HG03342 (cell line): ENCODE data around the gene DGKB.

Source experiments
- ATAC-seq: cut with Tn5 transposase; IDR thresholded peaks from one replicate; pipeline ENCODE4 v1.9.1; 2021; ENCODE audit warnings: mild to moderate bottlenecking, moderate library complexity; ENCODE audit not compliant: unreplicated experiment

DGKB gene

GRCh38 chr7:14761510-14762296 is 140.8 kb downstream of the DGKB start:
- no peak for ATAC-seq

DNA sequence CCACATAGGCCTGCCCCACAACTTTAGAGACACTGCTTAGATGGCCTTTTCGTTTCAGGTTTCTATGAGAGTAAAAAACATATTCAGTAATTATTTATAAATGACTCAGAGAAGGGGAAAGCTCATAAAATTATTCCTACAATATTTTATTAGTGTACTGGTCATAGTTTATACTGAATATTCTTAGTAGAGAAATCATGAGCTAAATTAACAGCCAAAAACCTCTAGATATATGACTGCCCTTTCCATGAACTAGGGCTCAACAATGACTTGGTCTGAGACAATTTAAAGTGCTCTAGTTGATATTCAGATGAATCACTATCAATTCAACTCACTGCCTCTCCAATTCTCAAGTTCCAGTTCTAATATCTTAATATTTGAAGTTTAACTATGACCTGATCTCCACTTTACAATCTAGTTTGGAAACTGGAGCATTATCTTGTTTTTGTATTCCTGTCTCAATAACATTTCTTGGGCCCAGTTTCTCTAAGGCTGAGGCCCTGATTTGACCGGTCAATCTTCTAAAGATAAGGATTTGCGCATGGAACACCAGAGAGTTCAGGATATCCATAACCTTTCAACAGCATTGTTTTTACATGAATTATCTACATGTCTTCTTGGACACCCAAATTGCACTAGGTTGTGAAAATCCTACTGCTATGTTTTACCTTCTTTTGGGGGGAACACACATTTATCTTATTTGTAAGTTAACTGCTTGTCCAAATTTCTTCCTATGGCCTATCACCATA is 141.6 kb downstream of the DGKB start:
- ATAC-seq, result no peak

DNA sequence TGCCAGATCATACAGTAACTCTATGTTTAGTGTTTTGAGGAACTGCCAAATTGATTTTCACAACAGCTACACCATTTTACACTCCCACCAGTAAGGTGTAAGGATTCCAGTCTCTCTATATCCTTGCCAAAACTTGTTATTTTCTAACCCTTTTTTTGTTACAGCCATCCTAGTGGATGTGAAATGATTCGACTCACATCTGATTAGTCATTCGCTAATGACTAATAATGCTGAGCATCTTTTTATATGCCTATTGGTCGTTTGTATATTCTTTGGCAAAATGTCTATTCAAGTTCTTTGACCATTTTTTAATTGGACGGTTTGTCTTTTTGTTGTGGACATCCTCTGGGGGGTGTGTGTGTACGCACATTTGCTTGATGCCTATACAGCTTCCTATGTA is 142.8 kb downstream of the DGKB start:
- ATAC-seq, result no peak

GRCh38 chr7:14754631-14755030 is 147.9 kb downstream of the DGKB start:
- no peak for ATAC-seq

- ATAC-seq, result no peak
These were observed 150.2 kb downstream of the DGKB start for GRCh38 chr7:14752301-14752700.

- no peak for ATAC-seq
These were observed 151.1 kb downstream of the DGKB start for GRCh38 chr7:14751461-14751860.

DNA sequence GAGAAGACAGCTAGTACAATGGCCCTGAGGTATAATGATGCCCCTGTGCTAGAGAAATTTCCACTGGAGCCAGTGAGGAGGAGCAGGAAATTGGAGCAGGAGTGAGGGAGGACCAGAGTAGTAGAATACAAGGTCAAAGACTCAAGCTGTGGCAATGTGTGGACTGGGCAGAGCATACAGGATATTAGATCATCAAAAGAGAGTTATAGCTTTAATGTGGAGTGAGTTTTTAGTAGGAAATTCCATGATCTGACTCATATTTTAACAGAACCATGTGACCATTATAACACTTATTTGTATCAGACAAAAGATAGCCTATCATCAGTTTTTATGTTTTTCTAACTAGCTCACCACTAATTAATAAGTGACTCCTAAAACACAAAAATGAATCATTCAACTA is 154.1 kb downstream of the DGKB start:
- no peak for ATAC-seq

GRCh38 chr7:14747701-14748100 is 154.8 kb downstream of the DGKB start:
- ATAC-seq, result no peak

DNA sequence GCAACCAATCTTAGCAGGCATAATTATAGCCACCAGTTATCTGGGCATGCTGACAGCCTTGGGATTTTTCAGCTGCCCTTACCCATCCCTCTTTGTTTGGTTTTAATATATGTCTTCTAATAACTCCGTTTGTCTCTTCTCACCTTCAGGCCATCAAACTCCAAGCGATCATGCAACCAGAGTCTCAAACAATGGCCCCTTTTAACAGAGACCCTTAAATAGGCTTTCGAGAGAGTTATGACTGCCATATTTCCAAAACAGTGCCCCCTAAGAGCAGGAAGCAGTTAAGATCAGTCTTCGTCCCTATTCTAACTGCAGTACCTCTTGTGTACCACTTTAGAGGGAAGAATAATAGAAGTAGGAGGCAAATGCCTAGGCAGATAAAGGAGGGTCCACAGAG is 157.5 kb downstream of the DGKB start:
- ATAC-seq, result no peak

GRCh38 chr7:14740606-14741005 is 161.9 kb downstream of the DGKB start:
- no peak for ATAC-seq

DNA sequence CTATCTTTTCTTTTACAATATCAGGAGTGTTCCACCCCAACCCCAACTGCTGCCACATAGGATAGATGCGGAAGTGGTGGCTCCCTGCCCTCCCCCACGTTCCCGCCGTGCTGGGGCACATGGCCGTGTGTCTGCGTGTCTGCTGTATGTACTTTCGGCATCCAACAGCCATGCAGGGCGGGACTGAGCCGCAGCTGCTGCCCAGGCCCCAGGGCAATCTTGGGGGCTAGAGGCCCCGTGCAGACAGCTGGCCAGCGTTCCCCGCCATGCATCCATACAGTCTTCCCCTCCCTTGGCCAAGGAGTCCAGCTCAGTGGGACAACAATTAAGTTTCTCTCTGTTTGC is 162.7 kb downstream of the DGKB start:
- ATAC-seq, result no peak

DNA sequence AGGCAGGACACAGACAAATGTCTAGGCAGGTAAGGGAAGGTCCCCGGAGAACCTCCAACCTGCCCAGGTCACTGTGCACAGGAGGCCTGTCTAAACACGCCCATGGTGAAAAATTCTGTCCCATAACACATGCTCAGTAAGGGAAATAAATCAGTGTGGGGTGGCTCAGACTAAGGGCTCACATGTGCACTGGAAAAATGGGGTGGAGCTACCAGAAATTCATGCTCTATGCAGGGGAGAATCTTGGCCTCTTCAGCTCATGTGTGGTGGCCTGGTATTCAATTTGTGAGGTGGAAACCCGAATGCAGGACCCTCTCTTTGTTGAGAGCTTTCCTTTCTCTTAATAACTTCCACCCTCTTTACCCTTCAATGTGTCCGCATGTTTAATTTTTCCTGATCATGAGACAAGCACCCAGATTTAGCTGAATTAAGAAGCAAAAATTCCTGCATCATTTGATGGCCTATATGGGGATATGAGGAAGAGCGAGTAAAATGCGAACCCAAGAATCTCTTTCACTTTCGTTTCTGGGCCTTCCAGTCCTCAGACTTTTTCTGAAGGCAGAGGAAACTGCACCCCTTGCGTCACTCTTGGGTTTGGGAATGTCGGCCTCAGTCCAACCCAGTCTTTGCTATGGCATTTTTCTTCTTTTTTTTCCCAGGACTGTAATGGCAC is 163.2 kb downstream of the DGKB start:
- no peak for ATAC-seq

DNA sequence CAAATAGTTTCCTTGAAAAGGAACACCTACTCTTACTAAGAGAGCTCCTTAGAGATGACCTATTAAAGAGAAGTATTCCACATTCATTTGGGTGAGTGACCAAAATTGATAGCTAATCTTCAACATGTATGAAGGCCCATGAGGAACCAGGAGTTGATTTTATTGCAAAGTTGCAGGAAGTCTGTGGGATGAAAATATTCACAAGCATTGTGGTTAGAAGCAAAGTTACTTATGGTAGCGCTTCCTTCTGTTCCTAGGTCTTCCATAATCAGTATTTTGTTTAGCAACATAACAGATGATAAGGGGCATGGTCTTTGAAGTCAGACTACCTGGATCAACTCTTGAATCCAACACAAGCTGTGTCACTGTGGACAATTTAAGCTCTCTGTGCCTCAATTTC is 164.5 kb downstream of the DGKB start:
- no peak for ATAC-seq

GRCh38 chr7:14734839-14735321 is 167.7 kb downstream of the DGKB start:
- no peak for ATAC-seq

DNA sequence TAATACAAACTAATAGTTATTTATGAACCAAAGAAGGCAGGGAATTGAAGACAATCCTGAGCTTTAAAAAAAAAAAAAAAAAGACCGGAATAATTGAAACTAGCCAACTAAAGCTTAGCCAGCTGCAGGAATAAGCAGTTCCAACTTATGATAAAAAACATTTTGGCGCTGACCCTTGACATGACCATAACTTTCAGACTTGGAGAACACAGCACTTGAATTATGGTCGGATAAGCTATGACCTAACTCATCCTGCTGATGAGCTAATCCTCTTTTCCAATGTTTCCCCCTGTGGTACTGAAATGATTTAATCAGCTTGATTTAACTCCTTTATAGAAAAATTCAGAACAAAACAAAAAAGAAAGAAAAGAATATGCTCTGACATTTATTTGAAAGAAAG is 181.8 kb downstream of the DGKB start:
- no peak for ATAC-seq

DNA sequence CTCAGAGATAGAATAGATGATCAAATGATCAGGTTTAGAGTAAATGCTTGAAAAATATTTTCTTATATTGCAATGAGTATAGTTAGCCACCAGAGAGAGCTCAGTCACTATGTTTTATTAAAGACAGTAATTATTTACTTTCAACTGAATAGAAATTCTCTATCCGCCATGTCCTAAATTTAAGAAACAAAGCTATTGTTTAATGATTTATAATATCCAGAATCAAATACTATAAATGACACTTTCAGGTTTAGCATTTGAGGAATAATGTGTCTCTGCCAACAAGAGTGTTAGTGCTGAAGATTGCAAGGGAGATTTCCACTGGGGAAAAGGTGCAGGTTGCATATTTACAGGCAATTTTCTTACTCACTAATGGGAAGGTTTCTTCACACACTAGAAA is 184.7 kb downstream of the DGKB start:
- ATAC-seq, result no peak

DNA sequence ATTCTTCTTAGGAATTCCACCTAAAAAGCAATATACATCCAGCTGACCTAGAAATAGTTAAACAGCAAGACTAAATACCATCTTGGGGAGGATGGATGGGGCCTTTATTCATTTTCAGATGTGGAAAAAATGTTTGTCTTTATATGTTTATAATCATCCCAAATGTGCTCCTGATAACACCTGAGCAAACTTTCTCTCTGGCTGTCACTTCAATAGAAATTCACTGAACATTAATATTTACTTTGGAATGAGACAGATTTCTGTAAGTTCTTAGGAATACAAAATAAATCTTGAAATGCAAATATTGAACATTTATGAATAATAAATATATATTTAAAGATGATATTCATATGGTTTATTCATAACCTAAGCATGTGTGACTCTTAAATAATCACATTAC is 185.4 kb downstream of the DGKB start:
- no peak for ATAC-seq

DNA sequence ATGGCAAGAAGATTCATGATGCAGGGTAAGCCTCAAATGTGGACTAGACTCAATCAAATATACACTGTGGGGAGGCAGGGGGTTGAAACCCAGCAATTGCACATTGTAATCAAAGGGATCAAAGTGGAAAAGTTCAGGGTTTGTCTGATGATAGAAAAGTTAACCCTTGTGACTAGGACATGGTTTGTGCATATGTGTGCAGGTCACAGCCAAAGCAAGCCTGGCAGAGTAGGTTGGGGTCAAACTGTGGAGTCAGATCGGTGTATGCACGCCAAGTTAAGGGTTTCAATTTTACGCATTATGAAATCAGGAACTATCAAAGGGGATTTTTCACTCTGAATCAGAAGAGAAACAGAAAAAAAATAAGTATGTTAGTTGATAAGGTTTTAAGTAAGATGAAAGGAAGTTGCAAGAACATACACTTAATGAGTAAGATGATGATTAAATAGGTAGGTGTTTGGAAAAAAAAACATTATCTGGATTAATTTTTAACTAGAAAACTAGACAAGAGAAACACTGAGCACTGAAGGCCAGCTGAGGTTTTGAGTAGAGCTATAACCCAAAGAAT is 188.3 kb downstream of the DGKB start:
- peak; percentile 96 for ATAC-seq

GRCh38 chr7:14698239-14698638 is 204.3 kb downstream of the DGKB start:
- no peak for ATAC-seq

DNA sequence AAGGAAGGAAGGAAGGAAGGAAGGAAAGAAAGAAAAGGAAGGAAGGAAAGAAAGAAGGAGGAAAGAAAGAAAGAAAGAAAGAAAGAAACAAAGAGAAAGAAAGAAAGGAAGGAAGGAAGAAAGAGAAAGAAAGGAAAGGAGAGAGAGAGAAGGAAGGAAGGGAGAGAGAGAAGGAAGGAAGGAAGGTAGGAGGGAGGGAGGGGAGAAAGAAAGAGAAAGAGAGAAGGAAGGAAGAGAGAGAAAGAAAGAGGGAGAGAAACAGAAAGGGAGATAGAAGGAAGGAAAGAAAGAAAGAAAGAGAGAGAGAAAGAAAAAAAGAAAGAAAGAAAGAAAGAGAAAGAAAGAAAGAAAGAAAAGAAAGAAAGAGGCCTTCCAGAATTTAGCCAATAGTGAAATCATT is 204.9 kb downstream of the DGKB start:
- no peak for ATAC-seq

GRCh38 chr7:14691597-14692203 is 210.9 kb downstream of the DGKB start:
- peak; percentile 55 for ATAC-seq
